ENCODE measurements around the gene LEAP2. TPM values are rescaled to one million over a fixed set of nuclear protein-coding genes. Genes with fewer than 3 reads are reported as not detected.

The LEAP2 gene
- total RNA-seq, 1 donor from 2014 or later, result 0.21 TPM

DNA sequence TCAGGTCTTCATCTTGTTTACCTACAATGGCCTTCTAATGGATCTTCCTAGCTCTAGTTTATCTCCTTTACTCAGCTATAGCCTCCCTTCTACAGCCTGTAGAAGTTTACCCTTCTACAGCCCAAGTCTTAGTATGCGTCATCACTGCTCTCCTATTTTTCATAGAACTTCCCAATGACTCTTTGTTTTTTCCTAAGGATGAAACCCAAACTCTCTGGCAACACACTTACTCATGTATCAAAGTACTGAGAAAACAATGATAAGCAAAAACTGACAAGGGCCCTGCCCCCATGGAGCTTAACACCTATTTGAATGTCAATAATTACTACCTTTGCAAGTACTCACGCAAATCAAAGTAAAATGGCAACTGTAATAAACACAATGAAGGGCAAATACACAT is 33.7 kb downstream of the LEAP2 start:
- no peak for DNase-seq (ENCODE audit: low spot score in 2 of 2)
- no peaks in the 10 kb centered on the region for H3K9me3 ChIP-seq
- H3K27ac ChIP-seq, result no peak overlapping the region
- H3K4me1 ChIP-seq, result no peaks in the 10 kb centered on the region
- intact Hi-C loops (cut with DNase I), result no loop called here
- peaks cover 25 to 30% of the 10 kb centered on the region in 2 donors for H3K36me3 ChIP-seq
- no peak overlapping the region for H3K4me3 ChIP-seq
- TF ChIP-seq, protein P1, sequence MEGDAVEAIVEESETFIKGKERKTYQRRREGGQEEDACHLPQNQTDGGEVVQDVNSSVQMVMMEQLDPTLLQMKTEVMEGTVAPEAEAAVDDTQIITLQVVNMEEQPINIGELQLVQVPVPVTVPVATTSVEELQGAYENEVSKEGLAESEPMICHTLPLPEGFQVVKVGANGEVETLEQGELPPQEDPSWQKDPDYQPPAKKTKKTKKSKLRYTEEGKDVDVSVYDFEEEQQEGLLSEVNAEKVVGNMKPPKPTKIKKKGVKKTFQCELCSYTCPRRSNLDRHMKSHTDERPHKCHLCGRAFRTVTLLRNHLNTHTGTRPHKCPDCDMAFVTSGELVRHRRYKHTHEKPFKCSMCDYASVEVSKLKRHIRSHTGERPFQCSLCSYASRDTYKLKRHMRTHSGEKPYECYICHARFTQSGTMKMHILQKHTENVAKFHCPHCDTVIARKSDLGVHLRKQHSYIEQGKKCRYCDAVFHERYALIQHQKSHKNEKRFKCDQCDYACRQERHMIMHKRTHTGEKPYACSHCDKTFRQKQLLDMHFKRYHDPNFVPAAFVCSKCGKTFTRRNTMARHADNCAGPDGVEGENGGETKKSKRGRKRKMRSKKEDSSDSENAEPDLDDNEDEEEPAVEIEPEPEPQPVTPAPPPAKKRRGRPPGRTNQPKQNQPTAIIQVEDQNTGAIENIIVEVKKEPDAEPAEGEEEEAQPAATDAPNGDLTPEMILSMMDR (IDR thresholded peaks at IDR 0.05), result no peak
- no peaks in the 10 kb centered on the region for H3K27me3 ChIP-seq

DNA sequence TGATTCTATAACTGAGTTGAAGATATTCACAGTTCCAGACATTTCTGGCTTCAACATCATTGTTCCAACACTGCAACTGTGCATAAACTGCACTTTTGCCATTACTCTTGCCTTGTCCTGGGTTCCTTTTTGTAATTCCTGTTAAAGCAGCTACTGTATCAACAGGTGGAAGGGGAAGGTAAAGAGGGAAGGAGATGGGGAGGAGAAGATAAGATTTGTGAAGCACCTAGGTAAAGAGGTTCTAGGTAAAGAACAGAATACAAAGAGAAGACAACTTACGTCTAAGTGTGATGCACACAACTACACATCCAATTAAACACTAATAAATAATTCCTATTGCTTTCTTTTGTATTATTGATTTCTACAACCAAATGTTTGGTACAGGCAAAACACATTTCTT is 36.2 kb downstream of the LEAP2 start:
- H3K4me1 ChIP-seq, result no peaks in the 10 kb centered on the region
- no peak overlapping the region for H3K4me3 ChIP-seq
- TF ChIP-seq, protein P1 (IDR thresholded peaks at IDR 0.05), result no peak
- peaks cover 13 to 40% of the 10 kb centered on the region in 2 donors for H3K36me3 ChIP-seq
- no peaks in the 10 kb centered on the region for H3K27me3 ChIP-seq
- H3K9me3 ChIP-seq, result no peaks in the 10 kb centered on the region
- intact Hi-C loops (cut with DNase I), result no loop called here
- no peak overlapping the region for H3K27ac ChIP-seq
- DNase-seq (ENCODE audit: low spot score in 2 of 2), result no peak

DNA sequence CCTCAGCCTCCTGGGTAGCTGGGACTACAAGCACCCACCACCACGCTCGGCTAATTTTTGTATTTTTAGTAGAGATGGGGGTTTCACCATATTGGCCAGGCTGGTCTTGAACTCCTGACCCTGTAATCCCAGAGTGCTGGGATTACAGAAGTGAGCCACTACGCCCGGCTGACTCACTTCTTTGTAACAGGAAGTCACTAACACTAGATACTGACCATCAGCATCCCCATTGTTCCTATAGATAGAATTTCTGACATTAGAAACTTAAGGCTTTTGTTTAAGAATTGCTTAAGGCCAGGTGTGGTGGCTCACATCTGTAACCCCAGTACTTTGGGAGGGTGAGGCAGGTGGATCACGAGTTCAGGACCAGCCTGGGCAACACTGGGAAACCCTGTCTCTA is 42.2 kb downstream of the LEAP2 start:
- H3K9me3 ChIP-seq, result no peaks in the 10 kb centered on the region
- peaks cover 13 to 53% of the 10 kb centered on the region in 2 donors for H3K36me3 ChIP-seq
- TF ChIP-seq, protein P1 (IDR thresholded peaks at IDR 0.05), result no peak
- intact Hi-C loops (cut with DNase I), result no loop called here
- no peak overlapping the region for H3K27ac ChIP-seq
- H3K4me1 ChIP-seq, result no peaks in the 10 kb centered on the region
- no peak overlapping the region for H3K4me3 ChIP-seq
- H3K27me3 ChIP-seq, result no peaks in the 10 kb centered on the region
- no peak for DNase-seq (ENCODE audit: low spot score in 2 of 2)

DNA sequence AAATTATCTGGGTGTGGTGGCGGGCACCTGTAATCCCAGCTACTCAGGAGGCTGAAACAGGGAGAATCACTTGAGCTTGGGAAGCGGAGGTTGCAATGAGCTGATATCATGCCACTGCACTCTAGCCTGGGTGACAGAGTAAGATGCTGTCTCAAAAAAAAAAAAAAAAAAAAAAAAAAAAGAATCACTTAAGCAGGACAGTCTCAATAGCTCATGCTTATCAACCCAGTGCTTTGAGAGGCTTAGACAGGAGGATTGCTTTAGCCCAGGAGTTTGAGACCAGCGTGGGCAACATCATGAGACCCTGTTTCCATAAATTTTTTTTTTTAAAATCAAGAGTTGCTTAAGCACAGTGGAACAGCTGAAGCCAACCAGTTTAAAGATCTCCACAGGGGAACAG is 42.6 kb downstream of the LEAP2 start:
- TF ChIP-seq, protein P1 (IDR thresholded peaks at IDR 0.05), result no peak
- Histone ChIP-seq H3K27me3 (no peaks in the 10 kb centered on the region), H3K4me1 (no peaks in the 10 kb centered on the region), H3K36me3 (peaks cover 18 to 57% of the 10 kb centered on the region in 2 donors), H3K27ac (no peak overlapping the region), H3K4me3 (no peak overlapping the region), H3K9me3 (no peaks in the 10 kb centered on the region)
- intact Hi-C loops (cut with DNase I), result no loop called here
- DNase-seq (ENCODE audit: low spot score in 2 of 2), result no peak

Other genes starting within 250 kb of the LEAP2 start
- gene IL13, start 215.5 kb upstream of the LEAP2 start, total RNA-seq, result not detected
- not detected for gene IL4, start 199.7 kb upstream of the LEAP2 start, total RNA-seq
- 4.4 TPM for gene KIF3A, start 136.1 kb upstream of the LEAP2 start, total RNA-seq
- not detected for gene CCNI2, start 126.2 kb upstream of the LEAP2 start, total RNA-seq
- gene SEPTIN8, start 96.4 kb upstream of the LEAP2 start, total RNA-seq, result 113 TPM
- gene SOWAHA, start 60.4 kb upstream of the LEAP2 start, total RNA-seq, result not detected
- gene SHROOM1, start 43.0 kb upstream of the LEAP2 start, total RNA-seq, result 49.4 TPM
- gene GDF9, start 7.2 kb upstream of the LEAP2 start, total RNA-seq, result not detected
- 53.6 TPM for gene UQCRQ, start 7.0 kb upstream of the LEAP2 start, total RNA-seq
- 63.0 TPM for gene AFF4, start 90.0 kb downstream of the LEAP2 start, total RNA-seq
- gene ZCCHC10, start 152.9 kb downstream of the LEAP2 start, total RNA-seq, result 1.9 TPM
- 16.2 TPM for gene HSPA4, start 178.3 kb downstream of the LEAP2 start, total RNA-seq